Measurements from ENCODE around the gene UCP1.

Gene UCP1

GRCh38 chr4:140595065-140595464, 26.3 kb upstream of the UCP1 start:
- POLR2A ChIA-PET = no interaction called here
- CTCF ChIA-PET = interaction anchor here (1.0 kb wide), 1 partner anchor 14 kb away, joined by 3 read pairs; no protein-coding TSS in a partner anchor
- TF ChIP-seq CTCF (IDR thresholded peaks at IDR 0.05; ENCODE audit: control extremely low read depth, extremely low read depth, low read depth, missing control alignments) = no peak
- DNase-seq (ENCODE audit: extremely low spot score) = peak; percentile 34

- TF ChIP-seq CTCF (IDR thresholded peaks at IDR 0.05; ENCODE audit: control extremely low read depth, extremely low read depth, low read depth, missing control alignments) = no peak
- ChIA-PET POLR2A (no interaction called here), CTCF (interaction anchor here (0.8 to 1.3 kb wide), 3 partner anchors 13 to 224 kb away, joined by 3 read pairs; no protein-coding TSS in a partner anchor)
- DNase-seq (ENCODE audit: extremely low spot score) = no peak
These were observed 15.7 kb upstream of the UCP1 start for GRCh38 chr4:140584439-140584838.

GRCh38 chr4:140581078-140581477, 12.3 kb upstream of the UCP1 start:
- no peak for TF ChIP-seq CTCF (IDR thresholded peaks at IDR 0.05; ENCODE audit: control extremely low read depth, extremely low read depth, low read depth, missing control alignments)
- CTCF ChIA-PET = interaction anchor here (1.4 to 1.6 kb wide), 2 partner anchors 19 to 22 kb away, joined by 3 to 5 read pairs; no protein-coding TSS in a partner anchor
- DNase-seq (ENCODE audit: extremely low spot score) = no peak
- POLR2A ChIA-PET = no interaction called here

- no peak for TF ChIP-seq CTCF (IDR thresholded peaks at IDR 0.05; ENCODE audit: control extremely low read depth, extremely low read depth, low read depth, missing control alignments)
- POLR2A ChIA-PET = no interaction called here
- DNase-seq (ENCODE audit: extremely low spot score) = no peak
- CTCF ChIA-PET = interaction anchor here (0.7 to 1.6 kb wide), 2 partner anchors 9 to 15 kb away, joined by 3 read pairs; no protein-coding TSS in a partner anchor
These were observed 10.5 kb upstream of the UCP1 start for GRCh38 chr4:140579278-140579677.

- TF ChIP-seq CTCF (IDR thresholded peaks at IDR 0.05; ENCODE audit: control extremely low read depth, extremely low read depth, low read depth, missing control alignments) = no peak
- ChIA-PET POLR2A (no interaction called here), CTCF (no interaction called here)
- no peak for DNase-seq (ENCODE audit: extremely low spot score)
These were observed 6.7 kb upstream of the UCP1 start for GRCh38 chr4:140575489-140575888.

GRCh38 chr4:140571620-140572019, 2.9 kb upstream of the UCP1 start:
- POLR2A ChIA-PET = no interaction called here
- TF ChIP-seq CTCF (IDR thresholded peaks at IDR 0.05; ENCODE audit: control extremely low read depth, extremely low read depth, low read depth, missing control alignments) = no peak
- DNase-seq (ENCODE audit: extremely low spot score) = no peak
- CTCF ChIA-PET = no interaction called here

GRCh38 chr4:140569307-140569638, 512 bp upstream of the UCP1 start:
- no peak for TF ChIP-seq CTCF (IDR thresholded peaks at IDR 0.05; ENCODE audit: control extremely low read depth, extremely low read depth, low read depth, missing control alignments)
- POLR2A ChIA-PET = no interaction called here
- CTCF ChIA-PET = interaction anchor here (1.0 kb wide), 1 partner anchor 16 kb away, joined by 3 read pairs; no protein-coding TSS in a partner anchor
- no peak for DNase-seq (ENCODE audit: extremely low spot score)
